Measurements from ENCODE around the gene RPUSD4. TPM values are rescaled to one million over a fixed set of nuclear protein-coding genes. Genes with fewer than 3 reads are reported as not detected.
A peak's percentile ranks its signal among the peaks of the same experiment; 100 is the strongest.

The RPUSD4 gene
- total RNA-seq, 1 donor, result 36.2 TPM

DNA sequence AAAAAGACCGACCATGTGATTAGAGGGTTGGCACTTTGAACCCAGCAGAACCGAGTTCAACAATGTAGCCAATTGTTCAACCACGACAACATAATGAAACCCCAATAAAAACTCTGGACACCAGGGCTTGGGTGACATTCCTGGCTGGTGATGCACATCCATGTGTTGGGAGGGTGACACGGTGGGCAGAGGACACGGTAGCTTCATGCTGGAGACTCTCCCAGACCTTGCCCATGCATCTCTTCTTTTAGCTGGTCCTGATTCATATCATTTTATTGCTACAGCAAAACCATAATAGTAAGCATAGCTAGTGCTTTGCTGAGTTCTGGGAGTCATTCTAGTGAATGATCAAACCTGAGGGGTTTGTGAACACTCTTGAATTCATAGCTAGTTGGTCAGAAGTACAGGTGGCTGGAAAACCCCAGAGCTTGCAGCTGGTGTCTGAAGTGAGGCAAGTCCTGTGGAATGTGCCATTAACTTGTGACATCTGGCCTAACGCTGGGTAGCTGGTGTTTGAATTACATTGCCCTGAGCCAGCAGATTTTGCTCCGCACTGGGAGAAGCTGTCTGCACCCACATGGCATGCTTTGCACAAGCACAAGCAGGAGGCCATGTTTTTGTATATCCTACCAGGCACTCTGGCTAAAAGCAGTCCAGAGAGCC is 14.0 kb downstream of the RPUSD4 start:
- H3K27me3 ChIP-seq (ENCODE audit: insufficient read depth, low read length), result no peaks in the 10 kb centered on the region
- no peaks in the 10 kb centered on the region for H3K79me2 ChIP-seq (ENCODE audit: insufficient read depth, low read length)
- no peaks in the 10 kb centered on the region for H3K4me1 ChIP-seq (ENCODE audit: insufficient read depth, low read length)
- H3K4me2 ChIP-seq (ENCODE audit: insufficient read depth, low read length), result no peak overlapping the region
- no peak overlapping the region for H3K27ac ChIP-seq (ENCODE audit: low read depth, low read length)
- no peaks in the 10 kb centered on the region for H4K20me1 ChIP-seq (ENCODE audit: insufficient read depth, low read length)
- DNase-seq (ENCODE audit: insufficient read length, low spot score, missing footprints), result no peak
- TF ChIP-seq, protein P1, sequence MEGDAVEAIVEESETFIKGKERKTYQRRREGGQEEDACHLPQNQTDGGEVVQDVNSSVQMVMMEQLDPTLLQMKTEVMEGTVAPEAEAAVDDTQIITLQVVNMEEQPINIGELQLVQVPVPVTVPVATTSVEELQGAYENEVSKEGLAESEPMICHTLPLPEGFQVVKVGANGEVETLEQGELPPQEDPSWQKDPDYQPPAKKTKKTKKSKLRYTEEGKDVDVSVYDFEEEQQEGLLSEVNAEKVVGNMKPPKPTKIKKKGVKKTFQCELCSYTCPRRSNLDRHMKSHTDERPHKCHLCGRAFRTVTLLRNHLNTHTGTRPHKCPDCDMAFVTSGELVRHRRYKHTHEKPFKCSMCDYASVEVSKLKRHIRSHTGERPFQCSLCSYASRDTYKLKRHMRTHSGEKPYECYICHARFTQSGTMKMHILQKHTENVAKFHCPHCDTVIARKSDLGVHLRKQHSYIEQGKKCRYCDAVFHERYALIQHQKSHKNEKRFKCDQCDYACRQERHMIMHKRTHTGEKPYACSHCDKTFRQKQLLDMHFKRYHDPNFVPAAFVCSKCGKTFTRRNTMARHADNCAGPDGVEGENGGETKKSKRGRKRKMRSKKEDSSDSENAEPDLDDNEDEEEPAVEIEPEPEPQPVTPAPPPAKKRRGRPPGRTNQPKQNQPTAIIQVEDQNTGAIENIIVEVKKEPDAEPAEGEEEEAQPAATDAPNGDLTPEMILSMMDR (IDR thresholded peaks at IDR 0.05; ENCODE audit: extremely low read depth, low read depth, low read length), result no peak
- no peak overlapping the region for H2AFZ ChIP-seq (ENCODE audit: low read length)
- H3K36me3 ChIP-seq (ENCODE audit: insufficient read depth, low read length), result peaks cover 34% of the 10 kb centered on the region
- no peaks in the 10 kb centered on the region for H3K9me3 ChIP-seq (ENCODE audit: low read depth, low read length)
- H3K4me3 ChIP-seq (ENCODE audit: insufficient read depth, low read length), result no peak overlapping the region

- Histone ChIP-seq H3K36me3 (ENCODE audit: insufficient read depth, low read length) (peaks cover 22% of the 10 kb centered on the region), H2AFZ (ENCODE audit: low read length) (no peak overlapping the region), H3K4me1 (ENCODE audit: insufficient read depth, low read length) (no peaks in the 10 kb centered on the region), H3K4me3 (ENCODE audit: insufficient read depth, low read length) (no peak overlapping the region), H3K79me2 (ENCODE audit: insufficient read depth, low read length) (no peaks in the 10 kb centered on the region), H3K27ac (ENCODE audit: low read depth, low read length) (no peak overlapping the region), H4K20me1 (ENCODE audit: insufficient read depth, low read length) (no peaks in the 10 kb centered on the region), H3K4me2 (ENCODE audit: insufficient read depth, low read length) (no peak overlapping the region), H3K9me3 (ENCODE audit: low read depth, low read length) (no peaks in the 10 kb centered on the region), H3K27me3 (ENCODE audit: insufficient read depth, low read length) (no peaks in the 10 kb centered on the region)
- no peak for DNase-seq (ENCODE audit: insufficient read length, low spot score, missing footprints)
- TF ChIP-seq, protein P1 (IDR thresholded peaks at IDR 0.05; ENCODE audit: extremely low read depth, low read depth, low read length), result no peak
These were observed 16.3 kb downstream of the RPUSD4 start for GRCh38 chr11:126195119-126195518.

- peak; percentile 93 for DNase-seq (ENCODE audit: insufficient read length, low spot score, missing footprints)
- no peak overlapping the region for H2AFZ ChIP-seq (ENCODE audit: low read length)
- no peaks in the 10 kb centered on the region for H3K79me2 ChIP-seq (ENCODE audit: insufficient read depth, low read length)
- H3K9me3 ChIP-seq (ENCODE audit: low read depth, low read length), result no peaks in the 10 kb centered on the region
- H3K4me2 ChIP-seq (ENCODE audit: insufficient read depth, low read length), result no peak overlapping the region
- TF ChIP-seq, protein P1 (IDR thresholded peaks at IDR 0.05; ENCODE audit: extremely low read depth, low read depth, low read length), result peak; percentile 69
- no peak overlapping the region for H3K27ac ChIP-seq (ENCODE audit: low read depth, low read length)
- peaks cover 22% of the 10 kb centered on the region for H3K36me3 ChIP-seq (ENCODE audit: insufficient read depth, low read length)
- no peaks in the 10 kb centered on the region for H3K27me3 ChIP-seq (ENCODE audit: insufficient read depth, low read length)
- no peaks in the 10 kb centered on the region for H4K20me1 ChIP-seq (ENCODE audit: insufficient read depth, low read length)
- no peak overlapping the region for H3K4me3 ChIP-seq (ENCODE audit: insufficient read depth, low read length)
- no peaks in the 10 kb centered on the region for H3K4me1 ChIP-seq (ENCODE audit: insufficient read depth, low read length)
These were observed 17.3 kb downstream of the RPUSD4 start for GRCh38 chr11:126194121-126194543.

GRCh38 chr11:126193038-126193478 is 18.4 kb downstream of the RPUSD4 start:
- Histone ChIP-seq H3K9me3 (ENCODE audit: low read depth, low read length) (no peaks in the 10 kb centered on the region), H2AFZ (ENCODE audit: low read length) (no peak overlapping the region), H3K4me1 (ENCODE audit: insufficient read depth, low read length) (no peaks in the 10 kb centered on the region)

More at GRCh38 chr11:126193038-126193478, 18.4 kb downstream of the RPUSD4 start:
- peaks cover 18% of the 10 kb centered on the region for H3K36me3 ChIP-seq (ENCODE audit: insufficient read depth, low read length)
- no peak for DNase-seq (ENCODE audit: insufficient read length, low spot score, missing footprints)
- no peak overlapping the region for H3K27ac ChIP-seq (ENCODE audit: low read depth, low read length)
- no peaks in the 10 kb centered on the region for H3K79me2 ChIP-seq (ENCODE audit: insufficient read depth, low read length)
- H3K4me3 ChIP-seq (ENCODE audit: insufficient read depth, low read length), result no peak overlapping the region
- TF ChIP-seq, protein P1 (IDR thresholded peaks at IDR 0.05; ENCODE audit: extremely low read depth, low read depth, low read length), result no peak
- no peaks in the 10 kb centered on the region for H3K27me3 ChIP-seq (ENCODE audit: insufficient read depth, low read length)
- H3K4me2 ChIP-seq (ENCODE audit: insufficient read depth, low read length), result no peak overlapping the region
- H4K20me1 ChIP-seq (ENCODE audit: insufficient read depth, low read length), result no peaks in the 10 kb centered on the region
